RCC 7860 (cell line): ENCODE measurements around the gene DNASE2B.

Experiments used
- DNase-seq: peaks from one replicate; pipeline ENCODE4 v3.0.0-alpha.2; 2015; ENCODE audit warnings: low spot score
- FAIRE-seq: peaks from 2 replicates; lab custom pipeline; 2012; peaks lifted over from hg19 to GRCh38; lab: Jason Lieb, UNC

The DNASE2B gene

DNA sequence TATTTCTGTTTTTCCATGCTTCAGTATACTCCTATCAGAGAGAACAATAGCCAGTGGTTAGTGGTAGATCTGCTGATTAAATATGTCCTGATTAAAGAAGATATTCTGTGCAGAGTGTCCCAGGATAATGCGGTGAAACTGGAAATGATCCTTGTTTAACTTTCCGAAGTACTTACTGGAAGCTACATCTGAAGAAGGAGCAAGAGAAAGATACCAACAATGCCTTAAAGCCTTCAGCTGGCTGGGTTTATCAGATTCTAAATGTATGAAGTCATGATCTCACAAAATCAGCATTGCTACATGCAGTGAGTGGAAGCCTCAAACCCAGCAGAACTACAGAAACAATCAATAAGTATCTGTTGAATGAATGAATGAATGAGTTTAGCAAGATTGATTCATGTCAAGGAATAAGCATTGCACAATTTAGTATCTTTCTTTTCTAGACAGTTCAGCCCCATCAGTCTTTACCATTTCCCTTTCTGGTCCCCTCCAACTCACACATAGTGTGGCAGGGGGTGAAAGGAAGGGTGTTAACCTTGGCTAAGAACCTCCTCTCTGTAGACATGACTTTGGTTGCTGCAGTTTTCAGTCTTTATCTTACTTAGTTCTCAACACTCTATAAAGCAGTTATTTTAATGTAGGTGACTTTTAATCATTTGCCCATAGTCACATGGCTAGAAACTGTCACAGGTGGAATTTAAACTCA lies 24.7 kb upstream of the DNASE2B start:
- no peak for FAIRE-seq

DNA sequence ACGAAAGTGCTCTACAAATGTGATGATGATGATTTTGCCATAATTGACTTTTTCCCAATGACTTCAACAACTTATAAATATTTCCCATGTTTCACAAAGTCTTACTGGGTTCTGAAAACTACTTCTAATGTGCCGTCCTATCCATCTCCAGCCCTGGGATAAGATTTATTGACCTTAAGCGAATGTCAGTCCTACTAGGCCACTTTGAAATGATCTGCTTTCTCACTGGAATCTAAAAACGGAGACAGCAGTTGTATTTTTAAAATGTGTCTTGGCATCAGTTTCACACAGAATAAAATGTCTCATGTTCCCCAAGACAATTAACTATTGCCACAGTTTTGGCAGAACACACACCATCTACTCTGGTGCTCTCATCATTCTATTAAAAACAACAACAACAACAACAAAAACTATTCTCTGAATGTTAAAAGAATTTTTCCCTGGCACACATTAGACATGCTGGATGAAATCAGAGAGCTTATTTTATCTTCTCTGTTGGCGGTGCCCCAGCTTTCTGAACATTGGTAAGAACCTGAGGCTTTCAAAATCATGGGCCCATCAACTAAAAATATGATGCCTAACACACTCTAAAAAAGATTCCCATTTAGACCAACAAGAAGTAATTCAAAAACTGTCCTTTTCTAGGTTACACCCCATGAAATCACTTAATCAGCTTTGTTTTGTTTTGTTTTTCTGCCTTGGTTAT lies 23.1 kb upstream of the DNASE2B start:
- DNase-seq (no peak), FAIRE-seq (no peak)

More for the DNA sequence above, 24.7 kb upstream of the DNASE2B start:
- no peak for DNase-seq

DNA sequence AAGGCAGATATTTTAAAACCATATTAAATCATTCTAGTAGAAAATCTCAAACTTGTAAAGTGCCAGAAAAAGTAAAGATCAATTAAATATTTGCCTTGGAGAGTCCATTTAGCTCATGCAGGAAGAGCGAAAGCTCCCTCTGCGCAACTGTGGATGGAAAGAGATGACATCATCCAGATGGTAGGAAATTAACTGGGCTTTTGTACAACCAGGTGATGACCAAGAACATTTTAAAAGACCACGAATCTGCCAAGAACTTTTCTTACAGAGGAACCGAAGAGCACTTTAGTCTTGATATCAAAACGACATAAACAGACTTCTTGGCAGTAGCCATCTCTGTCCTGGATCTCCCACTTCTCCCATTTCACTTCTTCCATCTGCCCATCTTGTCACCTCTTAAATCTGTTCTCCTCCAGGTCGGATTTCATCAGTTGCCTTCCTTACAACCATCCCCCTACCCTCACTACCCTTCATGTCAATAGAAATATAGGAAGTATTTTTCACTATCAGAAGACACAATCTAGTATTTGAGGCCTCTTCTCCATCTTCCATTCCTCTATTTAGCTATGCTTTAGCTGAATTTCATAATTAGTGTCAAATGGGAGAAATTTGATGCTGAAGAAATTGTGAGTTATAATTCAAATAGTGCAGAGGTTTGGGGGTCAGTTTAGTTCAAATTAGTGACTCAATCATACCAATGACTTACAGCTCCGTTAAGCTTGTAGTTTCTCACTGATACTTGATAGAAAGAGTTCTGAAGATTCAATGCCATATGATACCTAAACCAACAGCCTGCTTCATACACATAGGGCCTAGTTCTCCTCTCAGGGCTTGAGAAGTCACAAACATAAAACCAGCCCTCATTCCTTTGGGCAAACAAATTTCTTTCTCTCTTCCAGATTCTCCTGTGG lies 22.0 kb upstream of the DNASE2B start:
- DNase-seq: no peak
- no peak for FAIRE-seq

DNA sequence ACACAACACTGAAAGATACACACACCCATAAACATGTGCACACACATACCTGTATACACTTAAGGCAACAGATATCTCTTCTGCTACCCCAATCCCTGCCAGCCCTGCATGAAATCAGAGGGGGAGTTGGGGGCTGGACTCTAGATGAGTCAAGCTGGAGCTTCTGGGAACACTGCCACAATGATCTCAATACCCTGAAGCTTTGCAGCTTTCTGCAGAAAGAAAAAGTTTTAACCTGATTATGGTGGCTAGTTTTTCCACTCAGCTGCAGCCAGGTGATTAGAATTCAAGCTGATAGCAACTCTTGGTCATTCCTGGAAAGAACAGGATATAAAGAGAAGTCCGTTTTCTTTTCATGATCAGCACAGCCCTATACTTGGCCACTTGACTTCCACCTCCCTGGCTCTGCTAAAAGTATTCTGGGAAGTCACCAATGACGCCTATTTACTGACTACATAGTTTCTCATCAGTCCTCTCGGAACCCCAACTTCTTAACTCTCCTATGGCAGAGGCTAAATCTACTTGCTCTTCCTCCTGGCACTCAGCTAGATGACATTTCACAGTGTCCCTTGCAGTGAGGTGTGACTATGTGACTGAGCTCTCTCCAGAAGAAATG lies 20.7 kb upstream of the DNASE2B start:
- DNase-seq: peak; percentile 20

DNA sequence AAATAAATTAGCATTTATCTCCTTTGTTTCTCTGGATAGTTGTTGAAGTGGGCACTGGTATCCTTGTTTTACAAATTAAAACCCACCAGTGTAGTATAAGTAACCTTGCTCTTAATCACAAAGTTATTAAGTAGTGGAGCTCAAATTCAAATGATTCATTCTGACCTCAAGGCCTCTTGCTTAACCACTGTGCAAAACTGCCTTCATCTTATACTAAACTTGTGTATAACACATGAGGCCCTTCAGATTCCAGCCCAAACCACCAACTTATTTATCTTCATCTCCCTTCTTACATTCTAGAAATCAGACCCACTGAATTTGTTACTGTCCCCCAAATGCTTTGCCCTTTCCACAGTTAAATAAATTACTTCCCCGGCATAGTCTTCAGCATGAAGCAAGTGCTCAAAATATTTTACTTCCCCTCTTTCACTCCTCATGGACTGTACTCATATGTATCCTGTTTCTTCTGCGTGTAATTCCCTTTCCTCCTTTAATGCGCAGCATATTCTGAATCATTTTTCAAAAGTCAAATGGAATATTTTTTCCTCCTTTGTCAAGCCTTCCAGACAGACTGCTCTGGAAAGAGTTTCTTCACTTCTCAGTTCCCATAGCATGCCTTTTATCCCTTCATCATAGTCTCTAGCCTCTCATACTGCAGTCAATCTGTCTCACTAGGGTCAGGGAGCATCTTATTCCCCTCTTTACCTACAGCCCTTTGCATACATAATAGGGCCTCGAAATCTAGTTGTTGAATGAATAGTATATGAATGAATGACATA lies 19.0 kb upstream of the DNASE2B start:
- DNase-seq (peak; percentile 65), FAIRE-seq (peak; percentile 96)

More for the DNA sequence above, 20.7 kb upstream of the DNASE2B start:
- peak; percentile 86 for FAIRE-seq

DNA sequence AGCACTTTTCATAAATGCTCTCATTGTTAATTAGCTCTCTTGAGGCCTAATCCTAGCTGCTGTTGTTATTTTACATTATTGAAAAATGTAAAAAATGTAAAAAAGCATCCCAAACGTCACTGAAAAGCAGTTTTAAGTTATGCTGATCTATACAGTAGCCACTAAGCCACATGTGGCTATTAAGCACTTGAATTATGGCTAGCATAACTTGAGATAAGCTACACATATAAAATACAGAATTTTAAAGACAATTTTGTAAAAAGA lies 18.4 kb upstream of the DNASE2B start:
- no peak for DNase-seq
- FAIRE-seq: no peak

DNA sequence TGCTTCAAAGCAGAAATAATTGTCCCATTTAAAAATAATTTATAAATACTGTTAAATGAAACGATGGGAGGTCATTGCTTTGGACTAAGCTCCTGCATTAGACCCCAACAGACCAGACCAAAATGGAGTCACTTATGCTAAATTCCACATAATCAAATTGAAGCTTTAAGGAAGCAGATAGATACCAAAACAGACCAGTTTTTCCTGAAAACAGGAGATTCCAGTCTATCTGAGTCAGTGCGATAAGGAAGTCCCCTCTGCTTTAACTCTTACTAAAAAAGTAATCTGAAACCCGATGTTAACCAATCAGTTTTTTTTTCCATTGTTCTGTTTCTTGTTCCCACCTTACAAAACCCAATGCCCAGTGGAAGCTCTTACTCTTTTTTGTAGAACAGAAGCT lies 16.2 kb upstream of the DNASE2B start:
- FAIRE-seq (no peak), DNase-seq (no peak)

DNA sequence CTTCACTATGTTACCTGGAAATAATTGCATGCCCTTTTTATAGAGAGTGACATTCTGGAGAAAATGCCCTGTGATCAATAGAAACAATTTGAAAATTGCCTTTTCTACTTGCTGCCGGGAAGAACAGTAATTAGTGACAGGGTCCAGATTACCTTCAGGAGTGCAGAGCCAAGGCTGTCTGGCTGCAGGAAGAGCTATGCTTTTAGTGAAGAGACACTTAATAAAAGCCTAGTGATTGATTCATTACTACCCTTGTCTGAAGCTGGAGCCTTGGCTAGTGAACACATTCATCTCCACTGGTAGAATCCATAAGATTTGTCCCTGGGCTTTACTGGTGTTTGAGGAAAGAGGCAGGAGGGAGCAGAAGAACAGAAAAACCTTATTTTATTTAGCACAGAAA lies 12.9 kb upstream of the DNASE2B start:
- FAIRE-seq (no peak), DNase-seq (no peak)

DNA sequence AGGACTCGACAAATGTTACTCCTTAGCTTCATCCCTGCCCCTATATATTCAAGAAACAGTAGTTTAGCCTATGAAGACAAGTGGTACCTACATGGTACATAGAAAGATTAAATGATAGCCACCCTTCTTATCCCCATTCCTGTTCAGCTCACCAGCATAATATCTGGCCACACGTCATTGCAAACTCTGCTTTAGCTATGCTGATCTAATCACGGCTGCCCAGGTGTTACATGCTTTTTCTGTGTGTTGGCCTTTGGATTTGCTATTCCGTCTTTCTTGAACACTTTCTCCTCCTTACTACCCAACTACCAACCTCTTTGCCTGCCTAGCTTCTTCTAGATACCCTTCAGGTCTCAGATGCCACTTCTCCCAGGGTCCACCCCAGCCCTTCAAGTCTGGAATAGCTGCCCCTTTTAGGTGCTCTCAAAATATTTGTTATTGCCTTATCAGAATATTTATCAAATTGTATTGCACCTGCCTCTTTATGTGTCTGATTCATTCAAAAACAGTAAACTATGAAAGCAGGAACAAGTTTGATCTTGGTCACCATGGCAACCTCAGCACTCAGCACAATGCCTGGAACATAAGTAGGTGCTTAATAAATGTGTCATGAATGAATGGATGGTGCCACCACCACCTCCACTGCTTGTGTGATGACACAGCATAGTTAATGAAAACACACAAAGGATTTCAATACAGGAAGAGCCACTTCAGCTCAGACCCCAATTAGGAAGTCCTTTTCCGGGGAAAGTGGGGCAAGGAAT lies 11.4 kb upstream of the DNASE2B start:
- DNase-seq (no peak), FAIRE-seq (no peak)

DNA sequence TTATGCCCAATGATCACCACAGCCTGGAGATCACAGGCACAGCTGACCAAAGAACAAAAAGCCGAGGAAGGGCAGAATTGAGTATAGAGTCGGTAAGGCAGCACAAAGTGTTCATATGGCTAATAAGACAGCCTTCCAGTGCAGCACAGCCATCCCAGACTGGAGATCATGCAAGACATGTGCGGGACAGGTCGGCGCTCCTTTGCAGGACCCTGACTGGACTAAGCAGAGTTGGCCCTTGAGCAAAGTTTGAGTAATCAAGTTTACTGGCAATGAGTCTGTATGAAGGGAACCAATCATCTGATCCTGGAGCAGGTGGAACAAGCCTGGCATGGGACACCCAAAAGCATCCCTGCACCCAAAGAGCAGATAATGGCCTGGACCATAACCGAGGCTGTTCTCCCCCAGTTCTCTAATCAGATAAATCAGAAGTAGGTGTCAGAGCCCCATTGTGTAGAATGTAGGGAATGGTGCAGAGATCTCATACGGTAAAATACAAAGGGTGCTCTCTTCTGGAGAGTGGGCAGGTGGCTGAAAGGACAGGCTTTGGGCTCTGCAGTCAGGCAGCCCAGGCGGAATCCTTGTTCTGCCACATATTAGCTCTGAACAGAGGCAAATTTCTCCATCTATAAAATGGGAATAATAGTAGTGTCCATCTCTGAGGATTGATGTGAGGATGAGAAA lies 10.7 kb upstream of the DNASE2B start:
- FAIRE-seq (no peak), DNase-seq (no peak)

DNA sequence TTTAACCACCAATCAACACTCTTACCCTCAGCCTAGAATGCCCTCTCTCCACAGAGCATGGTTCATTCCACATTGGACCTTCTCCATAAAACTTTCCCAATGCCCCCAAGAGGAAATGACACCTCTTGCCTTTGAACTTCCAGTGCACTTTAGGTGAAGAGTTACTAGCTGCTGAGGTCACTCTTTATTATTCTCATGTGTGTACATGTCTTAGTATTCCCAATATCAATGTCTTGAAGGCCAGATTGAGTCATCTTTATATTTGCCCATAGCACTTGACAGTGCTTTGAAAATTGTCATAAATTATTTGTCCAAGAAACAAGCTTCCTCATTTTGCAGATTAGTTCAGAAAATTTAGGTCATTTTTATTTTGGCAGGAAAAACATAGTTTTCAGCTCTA lies 8.1 kb upstream of the DNASE2B start:
- no peak for DNase-seq
- no peak for FAIRE-seq

DNA sequence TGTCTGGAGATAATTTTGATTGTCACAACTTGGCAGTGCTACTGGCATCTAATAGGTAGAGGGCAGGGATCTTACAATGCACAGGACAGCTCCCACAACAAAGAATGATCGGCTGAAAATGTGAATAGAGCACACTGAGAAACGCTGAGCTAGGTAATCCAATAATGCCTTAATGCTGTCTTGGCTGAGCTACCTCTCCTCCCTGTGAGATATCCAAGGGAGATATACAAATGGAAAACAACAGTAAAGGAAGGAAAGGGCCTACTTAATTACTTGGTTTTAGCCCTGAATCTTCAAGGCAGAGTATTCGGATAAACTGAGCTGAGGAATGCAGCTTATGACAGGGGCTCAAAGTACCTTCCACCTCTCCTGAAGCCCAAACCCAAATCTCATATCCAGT lies 2.9 kb downstream of the DNASE2B start:
- FAIRE-seq: no peak
- DNase-seq: no peak

DNA sequence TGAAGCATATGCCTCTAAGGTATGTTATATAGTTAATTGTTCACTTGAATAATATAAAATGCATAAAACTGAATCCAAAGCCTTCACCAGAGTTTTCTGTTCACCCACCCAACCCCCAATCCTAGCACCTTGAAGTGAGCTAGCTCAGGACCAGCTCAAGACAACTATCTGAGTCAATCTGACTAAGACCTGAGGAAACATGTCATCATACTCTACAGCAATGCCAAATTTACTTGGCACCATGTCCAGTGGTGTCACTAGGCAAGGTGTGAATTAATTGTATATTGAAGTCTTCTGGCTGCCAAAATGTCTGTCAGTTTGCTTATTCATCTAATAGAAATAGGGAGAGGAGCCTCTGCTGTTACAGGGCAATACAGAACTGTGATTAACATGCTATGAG lies 3.8 kb downstream of the DNASE2B start:
- peak; percentile 45 for DNase-seq
- no peak for FAIRE-seq

DNA sequence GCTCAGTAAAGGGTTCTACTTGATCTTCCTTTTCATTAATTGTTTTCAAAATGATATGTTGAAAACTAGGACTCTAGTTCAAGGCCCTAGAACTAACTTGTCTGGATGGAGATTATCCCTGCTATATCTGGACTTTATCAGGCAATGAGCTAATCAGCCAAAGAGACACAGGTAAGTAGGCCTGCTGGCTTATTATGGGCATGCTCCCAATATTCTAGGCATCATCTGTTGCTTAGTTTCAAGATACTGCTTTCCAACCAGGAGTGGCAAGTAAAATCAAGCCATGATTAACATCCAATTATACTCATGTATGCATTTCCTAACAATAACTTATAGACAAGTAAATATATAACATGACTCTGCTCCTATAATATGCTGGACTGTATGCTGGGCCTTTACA lies 4.2 kb downstream of the DNASE2B start:
- DNase-seq (no peak), FAIRE-seq (no peak)

DNA sequence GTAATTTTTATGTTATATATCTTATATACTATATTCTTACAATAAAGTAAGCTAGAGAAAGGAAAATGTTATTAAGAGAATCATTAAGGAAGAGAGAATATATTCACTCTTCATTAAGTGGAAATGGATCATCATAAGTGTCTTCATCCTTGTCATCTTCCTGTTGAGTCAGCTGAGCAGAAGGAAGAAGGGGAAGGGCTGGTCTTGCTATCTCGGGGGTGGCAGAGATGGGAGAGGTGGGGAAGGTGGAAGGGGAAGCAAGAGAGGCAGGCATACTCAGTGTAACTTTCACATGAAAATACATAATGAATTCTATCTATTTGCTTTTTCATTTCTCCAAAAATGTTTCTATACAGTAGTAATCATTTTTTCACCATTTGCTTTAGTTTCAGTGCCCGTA lies 5.1 kb downstream of the DNASE2B start:
- FAIRE-seq (no peak), DNase-seq (no peak)

DNA sequence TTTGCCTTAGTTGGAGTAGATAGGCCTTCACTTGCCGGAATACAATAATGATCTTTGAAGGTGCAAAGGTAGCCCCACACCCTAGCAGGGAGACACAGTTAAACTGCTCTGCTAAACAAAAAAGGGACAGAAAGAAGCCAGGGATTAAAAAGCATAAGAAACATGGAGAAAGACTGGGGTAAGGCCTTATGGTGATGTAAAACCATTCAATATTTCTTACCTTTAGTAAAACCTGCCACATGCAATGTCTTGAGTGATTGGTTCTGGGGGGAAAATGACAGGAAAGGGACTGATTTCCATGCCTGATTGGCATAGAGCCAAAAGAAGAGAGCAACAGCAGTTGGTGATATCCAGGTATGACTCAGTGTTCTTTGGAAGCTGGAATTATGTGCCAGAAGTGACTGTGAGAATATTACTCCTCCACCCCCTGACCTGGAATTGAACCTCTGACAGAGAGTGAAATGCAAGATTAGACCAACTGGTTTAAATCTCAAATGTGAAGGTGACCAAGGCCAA lies 8.1 kb downstream of the DNASE2B start:
- FAIRE-seq: peak; percentile 83
- peak; percentile 81 for DNase-seq

DNA sequence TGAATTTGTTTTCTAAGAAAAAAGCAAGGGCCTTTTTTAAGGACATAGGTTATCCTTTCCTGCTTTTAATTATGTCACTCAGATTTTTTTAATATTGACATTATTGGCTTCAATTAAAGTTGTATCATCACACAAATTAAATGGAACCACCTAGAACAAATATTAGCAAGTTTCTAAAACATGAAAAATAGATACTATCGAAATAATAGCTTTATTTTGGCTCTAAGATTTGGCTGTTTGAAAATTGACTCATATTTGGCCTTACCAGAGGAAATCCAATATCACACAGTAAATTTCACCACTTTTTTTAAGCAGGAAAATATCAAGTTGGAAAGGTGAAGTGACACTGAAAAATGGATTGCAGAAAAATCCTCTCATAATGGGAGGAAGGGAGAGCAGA lies 9.2 kb downstream of the DNASE2B start:
- FAIRE-seq (no peak), DNase-seq (no peak)

DNA sequence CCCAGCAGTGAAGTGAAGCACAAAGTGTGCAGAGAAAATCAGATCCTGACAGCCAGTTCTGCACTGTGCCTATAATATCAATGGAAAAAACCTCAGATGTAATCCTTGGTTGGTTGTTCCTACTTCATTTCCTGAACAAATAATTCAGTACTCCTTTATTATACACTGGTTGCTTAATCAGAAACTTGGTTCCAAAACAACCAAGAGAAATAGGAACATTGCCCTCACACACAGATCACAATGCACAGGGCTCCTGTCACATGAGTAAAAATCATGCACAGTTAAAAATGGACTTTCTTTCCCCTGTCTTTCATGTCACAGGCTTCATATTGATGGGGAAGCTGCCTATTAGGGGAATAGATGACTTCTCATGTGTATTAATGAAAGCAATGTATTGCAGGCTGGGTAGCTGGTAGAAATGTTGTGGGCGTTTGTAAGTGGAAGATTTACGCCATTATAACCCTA lies 9.7 kb downstream of the DNASE2B start:
- FAIRE-seq (no peak), DNase-seq (no peak)

DNA sequence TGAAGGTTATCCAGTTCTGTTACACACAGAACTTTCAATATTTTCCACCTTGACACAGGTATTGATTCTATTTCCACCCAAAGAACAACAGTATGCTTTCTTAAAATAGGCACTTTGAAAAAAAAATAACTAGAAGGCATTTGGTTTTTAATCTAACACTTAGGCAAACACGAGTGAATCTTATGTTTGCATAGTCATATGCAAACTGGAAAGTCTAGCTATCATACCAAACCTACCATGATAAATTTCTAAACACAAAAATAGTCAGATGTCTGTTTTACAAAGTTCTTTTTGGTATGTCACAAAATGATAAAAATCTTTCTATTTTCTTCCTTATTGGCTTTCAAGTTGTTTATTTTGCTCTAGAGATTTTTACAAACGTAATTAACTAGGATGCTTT lies 11.6 kb downstream of the DNASE2B start:
- DNase-seq: no peak
- no peak for FAIRE-seq
